Measurements from ENCODE around the gene MSRB3.

Gene MSRB3

DNA sequence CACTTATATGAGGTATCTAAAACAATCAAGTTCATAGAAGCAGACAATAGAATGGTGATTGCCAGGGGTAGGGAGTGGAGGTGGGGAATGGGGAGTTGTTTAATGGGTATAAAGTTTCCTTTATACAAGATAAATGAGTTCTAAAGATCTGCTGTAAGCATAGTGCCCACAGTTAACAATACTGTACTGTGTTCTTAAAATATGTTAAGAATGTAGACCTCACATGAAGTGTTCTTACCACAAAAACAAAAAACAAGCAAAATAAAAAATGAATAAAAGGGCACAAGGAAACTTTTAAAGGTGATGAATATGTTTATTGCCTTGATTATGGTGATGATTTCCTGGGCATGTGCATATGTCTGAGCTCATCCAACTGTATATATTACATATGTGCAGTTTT lies 211.8 kb downstream of the MSRB3 start:
- TF ChIP-seq FOXP2 (optimal IDR thresholded peaks at IDR 0.05; ENCODE audit: borderline replicate concordance, extremely low read depth, extremely low read length, insufficient read depth): no peak
- TF ChIP-seq REST (IDR thresholded peaks at IDR 0.05; ENCODE audit: insufficient read depth in 1 of 2, low read depth in 2 of 2, low read length in 2 of 2): no peak

GRCh38 chr12:65492998-65493912 lies 214.8 kb downstream of the MSRB3 start:
- TF ChIP-seq TAF1 (IDR thresholded peaks at IDR 0.05; ENCODE audit: borderline replicate concordance, insufficient read depth, low read length) (no peak), SIN3A (IDR thresholded peaks at IDR 0.05; ENCODE audit: borderline replicate concordance, insufficient read depth, low read length) (no peak), REST (IDR thresholded peaks at IDR 0.05; ENCODE audit: insufficient read depth in 1 of 2, low read depth in 2 of 2, low read length in 2 of 2) (no peak), POLR2AphosphoS5 (IDR thresholded peaks at IDR 0.05; ENCODE audit: low read depth, low read length) (no peak)

- no peak for TF ChIP-seq FOXP2 (optimal IDR thresholded peaks at IDR 0.05; ENCODE audit: borderline replicate concordance, extremely low read depth, extremely low read length, insufficient read depth)
- no peak for TF ChIP-seq POLR2AphosphoS5 (IDR thresholded peaks at IDR 0.05; ENCODE audit: low read depth, low read length)
- TF ChIP-seq REST (IDR thresholded peaks at IDR 0.05; ENCODE audit: insufficient read depth in 1 of 2, low read depth in 2 of 2, low read length in 2 of 2): no peak
- no peak for TF ChIP-seq SIN3A (IDR thresholded peaks at IDR 0.05; ENCODE audit: borderline replicate concordance, insufficient read depth, low read length)
- no peak for TF ChIP-seq TAF1 (IDR thresholded peaks at IDR 0.05; ENCODE audit: borderline replicate concordance, insufficient read depth, low read length)
These were observed 215.4 kb downstream of the MSRB3 start for GRCh38 chr12:65493913-65494245.

DNA sequence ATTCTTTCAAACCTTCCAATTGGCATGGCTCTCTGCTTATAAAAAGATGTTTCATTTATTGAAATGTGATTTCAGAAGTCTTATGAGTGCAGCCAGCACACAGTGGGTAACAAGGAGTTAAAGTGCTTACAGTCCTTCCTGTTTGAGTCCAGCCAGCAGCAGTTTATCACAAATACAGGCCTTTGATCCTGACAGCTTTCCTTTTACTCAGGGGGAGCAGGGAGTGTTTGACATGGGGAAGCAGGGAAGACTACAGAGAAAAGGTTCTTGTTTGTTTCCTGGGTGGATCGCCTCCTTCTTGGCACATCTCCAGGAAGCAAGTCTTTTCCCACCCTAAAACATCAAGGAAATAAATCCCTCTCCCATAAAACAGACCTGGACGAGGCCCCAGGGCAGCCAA lies 216.1 kb downstream of the MSRB3 start:
- no peak for TF ChIP-seq POLR2AphosphoS5 (IDR thresholded peaks at IDR 0.05; ENCODE audit: low read depth, low read length)
- no peak for TF ChIP-seq REST (IDR thresholded peaks at IDR 0.05; ENCODE audit: insufficient read depth in 1 of 2, low read depth in 2 of 2, low read length in 2 of 2)
- TF ChIP-seq SIN3A (IDR thresholded peaks at IDR 0.05; ENCODE audit: borderline replicate concordance, insufficient read depth, low read length): no peak
- no peak for TF ChIP-seq TAF1 (IDR thresholded peaks at IDR 0.05; ENCODE audit: borderline replicate concordance, insufficient read depth, low read length)
- TF ChIP-seq FOXP2 (optimal IDR thresholded peaks at IDR 0.05; ENCODE audit: borderline replicate concordance, extremely low read depth, extremely low read length, insufficient read depth): no peak

DNA sequence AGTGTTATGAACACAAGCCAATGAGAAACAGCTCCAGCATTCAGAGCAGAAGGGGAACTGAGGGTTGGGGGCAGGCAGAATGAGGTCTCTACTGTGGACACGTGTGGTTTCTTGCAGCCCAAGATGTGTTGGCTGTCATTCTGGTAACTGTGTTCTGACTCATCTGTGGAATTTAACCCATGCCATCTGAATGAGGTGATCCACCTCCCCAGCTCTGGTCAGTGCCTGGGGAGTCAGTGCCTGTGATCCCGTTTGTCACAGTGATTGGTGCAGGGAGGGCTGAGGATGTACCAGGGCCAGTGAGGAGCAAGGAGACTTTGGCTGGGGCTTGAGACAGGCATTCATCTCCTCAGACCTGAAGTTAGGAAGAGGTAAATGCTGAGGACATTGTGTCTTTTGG lies 216.8 kb downstream of the MSRB3 start:
- TF ChIP-seq REST (IDR thresholded peaks at IDR 0.05; ENCODE audit: insufficient read depth in 1 of 2, low read depth in 2 of 2, low read length in 2 of 2) (no peak), FOXP2 (optimal IDR thresholded peaks at IDR 0.05; ENCODE audit: borderline replicate concordance, extremely low read depth, extremely low read length, insufficient read depth) (no peak), POLR2AphosphoS5 (IDR thresholded peaks at IDR 0.05; ENCODE audit: low read depth, low read length) (no peak), TAF1 (IDR thresholded peaks at IDR 0.05; ENCODE audit: borderline replicate concordance, insufficient read depth, low read length) (no peak), SIN3A (IDR thresholded peaks at IDR 0.05; ENCODE audit: borderline replicate concordance, insufficient read depth, low read length) (no peak)
